SH-SY5Y (cell line): ENCODE results near the gene ABTB2.

Experiments
- GATA2 ChIP-seq: IDR thresholded peaks from 2 replicates; pipeline ENCODE4 v1.6.1; 2011; ENCODE audit warnings: mild to moderate bottlenecking, low read depth, low read length
- GATA3 ChIP-seq: IDR thresholded peaks from 2 replicates; pipeline ENCODE4 v1.6.1; 2011; ENCODE audit warnings: low read depth, mild to moderate bottlenecking, low read length, moderate library complexity

DNA sequence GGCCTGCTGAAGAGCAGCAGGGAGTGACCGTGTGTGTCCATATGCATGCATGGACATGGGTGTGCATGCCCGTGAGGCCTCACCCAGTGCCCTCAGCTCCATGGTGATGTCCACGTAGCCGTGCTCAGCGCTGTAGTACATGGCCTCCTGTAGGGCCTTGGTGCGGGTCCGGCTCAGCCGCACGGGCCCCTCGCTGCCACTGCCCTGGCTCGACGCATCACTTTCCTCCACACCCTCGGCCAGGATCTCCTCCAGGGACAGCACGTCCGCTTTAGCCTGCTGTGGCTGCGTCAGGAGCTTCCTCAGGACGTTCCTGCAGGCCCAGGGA, 195.4 kb downstream of the ABTB2 start:
- TF ChIP-seq GATA2: no peak
- TF ChIP-seq GATA3: no peak
